RWPE2 (cell line): ENCODE measurements around the gene TRPM8.

Experiments
- ATAC-seq: fragments of 200-7000 bp; cut with Tn5 transposase; 3 replicates; pipeline ENCODE4 v1.9.1; 2021; ENCODE audit warnings: low read depth
- DNase-seq: peaks from one replicate; pipeline ENCODE4 v3.0.0-alpha.2; 2020; ENCODE audit warnings: low spot score
- H3K27ac ChIP-seq: fragments of 450-650 bp; 2 replicates; pipeline ENCODE4 v1.5.1; 2017; ENCODE audit warnings: mild to moderate bottlenecking; ENCODE audit not compliant: poor library complexity, severe bottlenecking
- H3K27me3 ChIP-seq: fragments of 250-450 bp; sonication (Bioruptor Pico); 2 replicates; pipeline ENCODE4 v1.5.1; 2021; ENCODE audit warnings: mild to moderate bottlenecking, moderate library complexity; ENCODE audit not compliant: insufficient read depth, poor library complexity, severe bottlenecking
- H3K36me3 ChIP-seq: fragments of 250-450 bp; sonication (Bioruptor Pico); 2 replicates; pipeline ENCODE4 v1.5.1; 2020; ENCODE audit warnings: low read depth, mild to moderate bottlenecking, moderate library complexity
- H3K4me1 ChIP-seq: fragments of 250-450 bp; sonication (Bioruptor Pico); 2 replicates; pipeline ENCODE4 v1.5.1; 2021; ENCODE audit warnings: mild to moderate bottlenecking, moderate library complexity; ENCODE audit not compliant: insufficient read depth, poor library complexity, severe bottlenecking
- H3K4me3 ChIP-seq: fragments of 250-450 bp; sonication (Bioruptor Pico); 2 replicates; pipeline ENCODE4 v1.5.1; 2021; ENCODE audit warnings: mild to moderate bottlenecking, moderate library complexity; ENCODE audit not compliant: severe bottlenecking
- H3K9me3 ChIP-seq: fragments of 250-450 bp; sonication (Bioruptor Pico); 2 replicates; pipeline ENCODE4 v1.5.1; 2021; ENCODE audit warnings: mild to moderate bottlenecking, moderate library complexity; ENCODE audit not compliant: severe bottlenecking
- CTCF ChIP-seq: fragments of 450-650 bp; IDR thresholded peaks from one replicate; pipeline ENCODE4 v1.5.1; 2017; ENCODE audit warnings: mild to moderate bottlenecking, moderate library complexity; ENCODE audit not compliant: poor library complexity, severe bottlenecking

TRPM8 gene

DNA sequence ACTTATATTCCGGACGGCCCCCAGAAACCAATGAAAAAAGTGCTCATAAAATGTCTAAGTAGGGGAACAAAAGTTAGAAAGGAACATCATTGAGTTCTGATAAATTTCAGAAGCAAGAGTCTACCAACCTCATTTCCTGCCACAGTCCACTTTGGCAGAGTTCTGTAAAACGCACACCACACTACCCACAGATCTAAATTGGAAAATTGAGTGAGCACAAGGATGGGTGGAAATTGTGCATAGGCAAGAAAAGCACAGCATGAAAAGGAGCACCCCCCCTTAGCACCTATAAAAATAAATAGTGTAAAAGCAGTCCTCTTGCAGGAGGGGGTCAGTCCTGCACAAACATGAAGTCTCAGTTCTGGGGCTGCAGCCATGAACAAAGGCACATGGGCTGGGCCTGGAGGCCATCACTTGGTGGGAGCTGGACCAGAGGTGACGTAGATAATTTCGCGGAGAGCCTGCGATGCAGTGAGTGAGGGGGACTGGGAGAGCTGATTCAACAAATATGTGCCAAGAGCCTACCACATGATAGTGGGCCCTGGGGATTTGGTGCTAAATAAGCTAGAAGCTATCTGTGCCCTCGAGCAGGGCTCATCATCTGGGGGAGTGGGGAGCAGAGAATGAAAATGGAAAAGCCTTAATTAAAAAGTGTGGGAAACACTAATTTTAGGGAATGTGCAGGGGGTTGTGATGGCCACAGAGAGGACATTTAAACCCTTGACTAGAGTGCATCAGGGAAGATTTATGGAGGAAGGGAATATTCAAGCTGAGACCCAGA, 84.4 kb downstream of the TRPM8 start:
- Histone ChIP-seq H3K27ac (no peak overlapping the region), H3K27me3 (no peaks in the 10 kb centered on the region), H3K9me3 (no peaks in the 10 kb centered on the region), H3K4me1 (peaks cover 11% of the 10 kb centered on the region), H3K4me3 (no peak overlapping the region), H3K36me3 (no peaks in the 10 kb centered on the region)
- DNase-seq (no peak), ATAC-seq (no peak)
- TF ChIP-seq CTCF, result no peak

DNA sequence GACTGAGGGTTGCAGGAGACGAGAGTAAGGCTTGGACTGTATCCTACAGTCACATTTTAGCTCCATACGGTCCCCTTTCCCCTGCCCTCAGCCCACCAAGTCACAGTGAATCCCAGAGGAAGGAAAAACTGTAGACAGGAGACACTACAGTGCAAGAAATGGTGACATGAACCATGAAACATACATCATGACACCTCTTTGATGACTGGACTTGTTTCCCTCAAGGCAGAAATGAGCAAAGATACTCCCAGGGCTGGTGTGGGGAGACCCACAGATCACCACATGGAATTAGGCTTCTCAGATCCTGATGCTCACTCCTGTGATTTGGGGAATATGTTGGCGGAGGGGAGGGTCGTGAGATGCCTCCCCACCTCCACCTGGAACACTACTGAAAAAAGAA, 85.1 kb downstream of the TRPM8 start:
- ATAC-seq (no peak), DNase-seq (no peak)
- no peak for TF ChIP-seq CTCF
- no peak overlapping the region for H3K27ac ChIP-seq
- no peak overlapping the region for H3K4me3 ChIP-seq
- no peaks in the 10 kb centered on the region for H3K27me3 ChIP-seq
- no peaks in the 10 kb centered on the region for H3K36me3 ChIP-seq
- peaks cover 11% of the 10 kb centered on the region for H3K4me1 ChIP-seq
- H3K9me3 ChIP-seq, result no peaks in the 10 kb centered on the region

- no peaks in the 10 kb centered on the region for H3K9me3 ChIP-seq
- H3K27ac ChIP-seq, result no peak overlapping the region
- no peaks in the 10 kb centered on the region for H3K27me3 ChIP-seq
- peaks cover 11% of the 10 kb centered on the region for H3K4me1 ChIP-seq
- DNase-seq (peak; percentile 79), ATAC-seq (peak; percentile 99)
- no peaks in the 10 kb centered on the region for H3K36me3 ChIP-seq
- no peak for TF ChIP-seq CTCF
- H3K4me3 ChIP-seq, result no peak overlapping the region
Observed at GRCh38 chr2:234003972-234004617, 86.9 kb downstream of the TRPM8 start.

DNA sequence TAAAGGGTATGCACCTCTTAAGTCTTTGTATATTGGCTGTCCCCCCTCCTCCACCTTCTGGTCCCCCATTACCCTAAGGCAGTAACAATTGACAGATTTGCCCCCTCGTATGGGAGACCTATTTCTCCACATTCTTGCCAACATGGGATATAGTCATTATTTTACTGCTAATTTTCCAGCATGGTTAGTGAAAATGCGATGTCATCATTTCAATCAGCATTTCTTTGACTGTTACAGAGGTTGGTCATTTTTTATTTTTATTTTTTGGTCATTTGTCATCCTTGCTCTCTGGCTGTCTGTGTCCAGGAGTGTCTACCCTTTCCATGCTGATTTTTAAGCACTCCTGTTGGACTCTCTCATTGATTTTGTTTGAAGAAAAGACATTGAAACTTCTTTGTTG, 88.0 kb downstream of the TRPM8 start:
- Histone ChIP-seq H3K4me3 (no peak overlapping the region), H3K27ac (no peak overlapping the region), H3K36me3 (no peaks in the 10 kb centered on the region), H3K27me3 (no peaks in the 10 kb centered on the region), H3K9me3 (no peaks in the 10 kb centered on the region), H3K4me1 (peaks cover 11% of the 10 kb centered on the region)
- no peak for TF ChIP-seq CTCF
- no peak for DNase-seq
- no peak for ATAC-seq

DNA sequence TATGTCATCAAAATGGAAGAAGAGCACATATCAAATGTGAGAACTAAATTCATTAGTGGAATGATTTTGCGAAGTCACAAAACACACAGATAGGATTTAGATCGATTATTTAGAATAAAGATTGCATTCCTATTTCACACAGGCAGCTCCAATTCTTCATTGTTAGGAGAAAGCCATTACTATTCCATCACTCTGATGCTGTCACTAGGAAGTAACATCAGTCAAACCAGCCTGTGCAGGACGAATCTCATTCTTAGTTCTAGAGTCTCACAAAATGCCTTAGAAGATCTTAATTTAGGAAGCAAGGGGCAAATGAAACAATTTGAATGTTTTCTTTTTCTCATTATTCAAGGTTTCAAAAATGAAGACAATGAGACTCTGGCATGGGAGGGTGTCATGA, 89.3 kb downstream of the TRPM8 start:
- Histone ChIP-seq H3K36me3 (no peaks in the 10 kb centered on the region), H3K27me3 (no peaks in the 10 kb centered on the region), H3K27ac (no peak overlapping the region), H3K4me1 (peaks cover 11% of the 10 kb centered on the region), H3K9me3 (peaks cover 2% of the 10 kb centered on the region), H3K4me3 (no peak overlapping the region)
- no peak for ATAC-seq
- TF ChIP-seq CTCF, result no peak
- no peak for DNase-seq
